ENCODE measurements around the gene ATP5F1C.

GRCh38 chr10:7787150-7787856 lies 674 bp upstream of the ATP5F1C start:
- TF ChIP-seq CTCF (IDR thresholded peaks at IDR 0.05; ENCODE audit: low read depth, low read length, missing input control): no peak
- TF ChIP-seq GABPA (IDR thresholded peaks at IDR 0.05 in 1 of 2, conservative IDR thresholded peaks at IDR 0.05 in 1 of 2): no peak
- no peak for TF ChIP-seq RAD21 (IDR thresholded peaks at IDR 0.05)
- no peak for TF ChIP-seq TAF1 (conservative IDR thresholded peaks at IDR 0.05)

All from liver (tissue), 3 donors.